HG03571 (cell line): Measurements from ENCODE around the gene EBP.

Experiments
- ATAC-seq: cut with Tn5 transposase; IDR thresholded peaks from one replicate; pipeline ENCODE4 v1.9.1; 2021; ENCODE audit not compliant: unreplicated experiment

The EBP gene

DNA sequence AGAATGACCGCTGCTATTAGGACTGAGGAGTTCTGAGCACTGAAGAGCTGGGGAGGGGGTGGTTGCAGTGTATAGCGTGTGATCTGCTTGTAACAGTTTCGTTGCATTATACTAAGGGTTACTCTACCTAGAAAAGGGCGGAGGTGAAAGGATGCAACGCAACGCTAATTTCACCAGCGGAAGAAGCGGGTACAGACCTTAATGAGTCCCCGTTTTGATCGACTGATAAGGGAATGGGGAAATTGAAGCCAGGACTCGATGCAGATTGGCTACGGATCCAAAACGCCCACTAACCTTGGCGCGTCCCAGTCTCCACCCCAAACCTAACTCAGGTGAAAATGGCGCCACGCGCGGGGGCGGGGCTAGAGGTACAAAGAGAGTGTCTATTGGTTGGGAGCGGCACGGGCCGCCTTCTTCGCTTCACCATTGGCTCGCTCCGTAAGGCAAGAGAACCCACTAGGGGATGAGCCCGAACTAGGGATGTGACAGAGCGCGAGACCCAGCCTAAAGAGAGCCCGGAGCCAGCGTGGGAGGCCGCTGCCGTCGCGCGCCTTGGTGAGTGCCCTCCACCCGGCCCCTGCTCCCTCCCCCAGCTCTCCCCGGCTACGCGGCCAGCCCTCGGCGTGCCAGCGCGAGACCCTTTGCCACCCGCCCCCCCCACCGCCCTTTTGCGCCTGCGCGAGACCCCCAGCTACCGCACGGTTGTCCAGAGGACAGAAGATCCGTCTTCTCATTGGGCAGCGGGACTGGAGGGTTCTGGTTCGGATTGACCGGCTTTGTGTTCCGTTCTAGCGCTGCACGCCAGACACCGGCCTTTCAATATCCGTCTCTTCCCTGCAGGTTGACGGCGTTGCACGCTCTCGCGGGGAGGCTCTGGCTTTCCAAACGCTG, at the start of gene EBP:
EBP (plus strand) TSS at position 456 of the 891 bp plus-strand sequence. CDS start 1,964 bp downstream, outside the sequence.
- peak; percentile 95 for ATAC-seq

- ATAC-seq, result no peak
These were observed 49.4 kb upstream of the EBP start for GRCh38 chrX:48472225-48472624.

DNA sequence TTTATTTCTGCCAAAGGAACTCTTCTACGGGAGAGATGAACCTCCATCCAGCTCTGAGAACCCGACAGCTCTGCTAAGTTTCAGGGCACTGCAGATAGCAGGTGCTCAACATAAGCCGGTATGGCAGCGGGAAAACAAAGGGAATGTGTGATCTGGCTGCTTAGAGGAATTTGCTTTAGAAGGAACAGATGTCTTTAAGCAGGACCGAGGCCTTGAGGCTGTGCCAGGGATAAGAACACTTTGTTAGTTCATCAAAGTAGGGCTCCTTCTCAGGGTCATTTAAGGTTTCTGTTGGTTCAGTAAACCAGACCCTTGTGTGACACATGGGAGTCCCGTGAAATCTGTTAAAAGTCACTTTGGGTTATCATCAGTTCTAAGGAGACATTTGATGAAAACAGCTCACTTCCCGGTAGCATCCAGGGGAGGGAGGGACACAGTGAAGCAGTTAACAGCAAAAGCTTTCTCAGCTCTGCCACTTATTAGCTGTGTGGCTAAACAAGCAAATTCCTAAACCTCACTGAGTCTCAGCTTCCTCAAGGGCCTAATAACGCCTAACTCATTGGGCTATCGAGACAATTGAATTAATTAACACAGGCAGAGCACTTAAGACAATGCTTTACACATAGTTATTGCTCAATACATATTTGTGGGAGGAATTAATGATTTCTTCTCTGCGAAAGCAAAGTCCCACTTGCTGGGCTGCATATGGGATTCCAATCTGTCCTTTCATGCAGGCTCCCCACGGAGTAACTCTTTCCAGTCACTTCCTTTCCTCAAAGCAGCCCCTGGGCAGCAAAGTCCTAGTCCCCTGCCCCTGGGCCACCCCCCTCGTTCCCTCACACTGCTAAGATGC, 48.5 kb upstream of the EBP start:
- ATAC-seq, result no peak

GRCh38 chrX:48473704-48473990, 48.0 kb upstream of the EBP start:
- no peak for ATAC-seq

- no peak for ATAC-seq
These were observed 47.5 kb upstream of the EBP start for GRCh38 chrX:48474127-48474526.

DNA sequence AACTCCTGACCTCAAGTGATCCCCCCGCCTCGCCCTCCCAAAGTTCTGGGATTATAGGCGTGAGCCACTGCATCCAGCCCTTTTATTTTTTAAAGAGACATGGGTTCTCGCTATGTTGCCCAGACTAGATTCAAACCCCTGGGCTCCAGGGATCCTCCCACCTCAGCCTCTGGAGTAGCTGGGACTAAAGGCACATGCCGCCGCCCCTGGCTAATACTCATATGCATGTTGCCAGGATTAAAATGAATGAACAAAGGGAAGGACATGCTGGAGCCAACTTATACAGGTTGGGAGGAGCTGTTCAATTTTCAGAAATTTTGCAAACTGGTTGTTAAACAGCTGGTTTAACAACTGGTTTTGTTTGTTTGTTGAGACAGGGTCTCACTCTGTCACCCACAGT, 47.0 kb upstream of the EBP start:
- ATAC-seq, result no peak

GRCh38 chrX:48475296-48475695, 46.3 kb upstream of the EBP start:
- no peak for ATAC-seq

- ATAC-seq, result peak; percentile 78
These were observed 45.6 kb upstream of the EBP start, which contains the start of gene FTSJ1 for GRCh38 chrX:48475774-48476577. Gene FTSJ1 (plus strand): TSS chrX:48476199. CDS start chrX:48478048, 1,849 bp downstream.

- ATAC-seq, result no peak
These were observed 44.7 kb upstream of the EBP start for GRCh38 chrX:48476919-48477318.

DNA sequence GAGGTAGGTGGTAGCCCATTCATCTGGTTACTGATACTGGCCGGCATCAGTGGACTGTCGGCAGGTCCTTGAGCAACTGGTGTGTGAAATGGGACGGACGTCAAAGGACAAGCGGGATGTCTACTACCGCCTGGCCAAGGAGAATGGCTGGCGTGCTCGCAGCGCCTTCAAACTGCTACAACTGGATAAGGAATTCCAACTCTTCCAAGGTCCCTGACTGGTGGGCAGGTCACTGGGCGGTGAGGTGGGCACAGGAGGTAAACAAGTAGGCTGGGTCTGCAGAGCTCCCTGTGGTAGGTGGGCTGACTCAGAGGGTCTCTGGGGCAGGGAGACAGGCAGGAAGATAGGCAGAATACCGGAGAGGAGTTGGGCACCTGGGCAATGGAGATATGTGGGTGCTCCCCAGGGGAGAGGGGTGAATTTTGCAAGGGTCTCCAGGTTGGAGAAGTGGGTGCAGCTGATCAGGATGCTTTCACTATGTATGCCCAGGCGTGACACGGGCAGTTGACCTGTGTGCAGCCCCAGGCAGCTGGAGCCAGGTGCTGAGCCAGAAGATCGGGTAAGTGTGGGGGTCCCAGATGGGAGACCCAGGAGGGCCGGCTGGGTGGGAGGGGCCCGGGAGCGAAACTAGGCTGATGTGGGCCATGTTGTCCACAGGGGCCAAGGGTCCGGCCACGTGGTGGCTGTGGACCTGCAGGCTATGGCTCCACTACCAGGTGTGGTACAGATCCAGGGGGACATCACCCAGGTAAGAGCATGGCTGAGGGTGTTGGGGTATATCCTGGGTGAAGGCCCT, 43.5 kb upstream of the EBP start:
- ATAC-seq, result no peak

- no peak for ATAC-seq
These were observed 42.8 kb upstream of the EBP start for GRCh38 chrX:48478806-48479205.

- ATAC-seq, result no peak
These were observed 41.5 kb upstream of the EBP start for GRCh38 chrX:48480142-48480541.

DNA sequence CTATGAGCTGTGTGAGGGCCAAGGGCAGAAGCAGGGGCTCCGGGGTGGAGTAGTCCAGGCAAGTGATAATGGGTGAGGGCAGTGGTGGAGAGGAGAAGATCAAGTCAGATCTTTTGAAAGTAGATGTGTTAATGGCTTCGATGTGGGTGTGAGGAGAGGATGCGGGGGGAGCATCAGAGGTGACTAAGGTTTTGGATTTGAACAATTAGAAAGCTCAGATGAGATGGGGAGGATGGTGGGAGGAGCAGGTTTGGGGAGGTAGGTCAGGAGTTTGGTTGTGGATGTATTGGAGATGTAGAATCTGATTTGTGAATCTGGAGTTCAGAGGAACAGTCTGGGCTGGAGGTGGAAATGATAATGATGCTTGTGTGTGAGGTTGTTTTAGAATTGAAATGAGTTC, 41.0 kb upstream of the EBP start:
- no peak for ATAC-seq

DNA sequence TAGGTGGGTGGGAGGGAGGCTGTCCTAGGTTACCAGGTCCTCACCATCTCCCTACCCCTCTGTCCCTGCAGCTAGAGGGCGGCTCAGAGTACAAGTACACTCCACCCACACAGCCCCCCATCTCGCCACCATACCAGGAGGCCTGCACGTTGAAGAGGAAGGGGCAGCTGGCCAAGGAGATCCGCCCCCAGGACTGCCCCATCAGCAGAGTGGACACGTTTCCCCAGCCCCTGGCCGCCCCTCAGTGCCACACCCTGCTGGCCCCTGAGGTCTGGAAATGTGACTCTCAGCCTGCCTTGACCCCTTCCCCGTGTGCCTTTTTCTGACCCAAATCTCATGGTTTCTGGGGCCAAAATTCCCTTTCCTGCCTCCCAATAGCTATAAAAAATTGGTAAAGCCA, 39.1 kb upstream of the EBP start:
- ATAC-seq, result no peak

GRCh38 chrX:48487362-48487798, 34.2 kb upstream of the EBP start:
- ATAC-seq, result no peak

DNA sequence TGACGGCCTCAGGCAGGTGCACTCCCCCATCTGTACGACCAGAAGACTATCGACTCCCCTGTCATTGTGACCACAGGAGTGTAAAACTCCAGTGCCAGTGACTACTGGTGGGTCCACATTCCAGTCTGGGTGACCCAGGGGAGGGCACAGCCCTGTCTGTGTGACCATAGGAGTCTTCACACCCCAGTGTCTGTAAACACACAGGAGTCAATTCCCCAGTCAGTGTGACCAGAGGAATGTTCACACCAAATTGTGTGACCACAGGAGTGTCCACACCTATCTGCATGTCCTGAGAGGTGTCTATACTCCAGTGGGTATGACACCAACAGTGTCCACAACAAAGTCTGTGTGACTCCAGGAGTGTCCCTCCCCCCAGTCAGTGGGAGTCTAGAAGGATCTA, 33.6 kb upstream of the EBP start:
- ATAC-seq, result no peak

GRCh38 chrX:48489296-48489695, 32.3 kb upstream of the EBP start:
- ATAC-seq, result no peak

DNA sequence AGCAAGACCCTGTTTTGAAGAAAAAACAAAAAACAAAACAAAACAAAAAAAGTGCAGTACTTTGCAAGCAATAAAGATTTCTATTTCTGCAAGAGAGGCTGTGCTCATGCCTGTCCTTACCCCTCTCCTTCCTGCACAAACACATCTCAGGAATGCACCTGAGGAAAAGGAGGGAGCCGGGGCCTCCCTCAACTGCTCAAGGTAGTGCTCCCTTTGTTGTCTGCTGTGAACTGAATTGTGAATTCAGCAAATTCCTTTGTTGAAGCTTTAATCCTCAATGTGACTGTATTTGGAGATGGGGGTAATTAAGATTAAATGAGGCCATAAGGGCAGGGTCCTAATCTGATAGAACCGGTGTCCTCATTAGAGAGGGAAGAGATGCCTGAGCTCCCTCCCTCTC, 31.7 kb upstream of the EBP start:
- ATAC-seq, result no peak

DNA sequence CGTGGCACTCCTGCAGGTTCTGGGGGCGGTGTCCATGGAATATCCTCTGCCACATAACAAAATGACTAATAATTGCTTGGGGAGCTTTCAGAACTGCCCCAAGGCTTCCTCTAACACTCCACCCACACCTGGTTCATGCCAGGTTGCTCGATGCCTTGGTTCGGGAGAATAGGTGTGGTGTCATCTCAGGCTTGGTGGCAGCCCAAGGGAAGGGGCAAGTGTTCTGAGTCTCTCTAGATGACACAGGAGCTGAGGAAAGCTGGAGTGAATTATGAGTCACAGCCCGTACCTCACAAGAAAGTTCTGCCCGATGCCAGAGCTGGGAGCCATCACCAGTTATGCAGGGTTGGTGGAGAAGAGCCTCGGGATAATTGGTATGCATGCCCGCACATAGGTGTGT, 30.9 kb upstream of the EBP start:
- ATAC-seq, result no peak

DNA sequence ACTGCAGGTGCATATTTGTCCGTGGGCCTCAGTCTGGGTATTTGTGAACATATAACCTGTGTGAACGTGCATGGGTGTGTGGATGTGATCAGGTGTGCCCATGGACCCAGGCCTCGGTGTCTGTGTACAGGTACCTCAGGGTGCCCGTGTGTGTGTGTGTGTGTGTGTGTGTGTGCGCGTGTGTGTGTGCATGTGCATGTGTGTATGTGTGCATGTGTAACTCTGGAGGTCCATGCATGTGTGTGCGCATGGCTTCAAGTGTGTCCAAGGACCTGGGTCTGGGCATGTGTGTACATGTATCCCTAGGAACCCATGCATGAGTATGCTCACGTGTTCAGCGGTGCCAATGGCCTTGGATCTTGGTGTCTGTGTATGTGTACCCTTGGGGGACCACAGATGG, 29.8 kb upstream of the EBP start:
- no peak for ATAC-seq
